Stimulated activated CD8-positive, alpha-beta memory T cell treated with anti-CD3 and anti-CD28 coated beads, Interleukin-7, amount 100 ng/mL, for 48 hours (primary cell): ENCODE data around the gene ADAP1.

Experiments used
- DNase-seq, 2 donors: peaks; one replicate each; pipeline ENCODE4 v3.0.0-alpha.2; 2020; ENCODE audit warnings: low read depth in 1 of 2; ENCODE audit errors: extremely low read depth in 1 of 2

The ADAP1 gene

DNA sequence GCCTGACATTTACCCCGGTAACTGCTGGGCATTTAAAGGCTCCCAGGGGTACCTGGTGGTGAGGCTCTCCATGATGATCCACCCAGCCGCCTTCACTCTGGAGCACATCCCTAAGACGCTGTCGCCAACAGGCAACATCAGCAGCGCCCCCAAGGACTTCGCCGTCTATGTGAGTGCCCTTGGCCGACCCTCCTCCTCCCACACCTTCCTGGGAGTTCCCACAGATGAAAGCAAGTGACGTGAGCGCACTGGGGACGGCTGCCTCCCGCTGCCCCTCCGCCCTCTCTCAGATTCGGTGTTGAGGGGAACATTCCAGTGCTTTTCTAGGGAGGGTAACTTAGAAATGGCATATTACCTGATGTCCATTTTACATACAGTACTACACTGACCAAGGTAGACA, 85.1 kb downstream of the ADAP1 start:
- DNase-seq, result no peak

DNA sequence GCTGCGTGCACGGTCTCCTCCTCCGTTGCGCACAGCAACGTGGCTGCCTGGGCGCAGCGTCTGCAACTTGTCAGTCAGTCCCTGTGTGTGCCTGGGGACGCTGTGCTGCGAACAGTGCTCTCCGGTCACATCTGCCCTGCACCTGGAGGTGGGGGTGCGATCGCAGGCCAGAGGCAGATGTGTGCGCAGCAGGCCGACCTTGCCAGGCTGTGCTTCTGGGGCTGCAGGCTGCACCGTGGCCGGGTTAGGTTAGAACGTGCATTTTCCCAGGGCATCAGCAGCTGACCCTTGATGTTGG, 86.3 kb downstream of the ADAP1 start:
- no peak for DNase-seq

DNA sequence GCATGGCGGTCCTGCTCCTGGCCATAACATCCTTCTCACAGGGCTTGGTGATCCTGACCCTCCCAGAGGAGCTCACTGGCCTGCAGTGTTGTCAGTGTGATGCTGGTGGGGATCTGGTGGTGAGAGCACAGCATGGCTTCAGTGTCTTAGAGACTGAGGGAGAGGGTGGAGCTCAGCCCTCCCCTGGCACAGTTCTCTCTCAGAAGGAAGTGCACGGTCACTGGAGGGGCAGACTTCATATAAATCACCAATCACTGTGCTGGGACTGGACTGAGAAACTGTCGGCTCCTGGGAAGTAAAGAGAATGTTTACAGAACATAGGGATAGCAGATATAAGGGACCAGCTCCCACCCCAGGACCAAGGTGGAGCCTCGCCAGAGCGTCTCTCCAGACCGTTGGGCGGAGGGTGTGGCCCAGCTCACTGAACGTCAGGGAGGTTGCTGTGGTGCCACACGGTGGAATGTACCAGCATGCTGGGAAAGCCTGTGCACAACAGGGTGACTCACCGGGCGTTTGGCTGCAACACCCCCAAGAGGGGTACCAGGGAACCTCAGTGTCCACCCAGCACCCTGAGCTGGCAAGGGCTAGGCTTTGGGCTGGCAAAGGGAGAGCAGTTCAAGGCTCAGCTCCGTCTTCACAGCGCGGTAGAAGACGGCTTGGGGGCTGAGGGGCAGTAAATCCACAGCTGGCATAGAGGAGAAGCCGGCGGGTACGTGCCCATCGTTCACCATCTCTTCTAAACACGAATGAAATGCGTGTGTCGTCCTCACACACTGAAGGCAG, 86.9 kb downstream of the ADAP1 start:
- DNase-seq, result no peak

DNA sequence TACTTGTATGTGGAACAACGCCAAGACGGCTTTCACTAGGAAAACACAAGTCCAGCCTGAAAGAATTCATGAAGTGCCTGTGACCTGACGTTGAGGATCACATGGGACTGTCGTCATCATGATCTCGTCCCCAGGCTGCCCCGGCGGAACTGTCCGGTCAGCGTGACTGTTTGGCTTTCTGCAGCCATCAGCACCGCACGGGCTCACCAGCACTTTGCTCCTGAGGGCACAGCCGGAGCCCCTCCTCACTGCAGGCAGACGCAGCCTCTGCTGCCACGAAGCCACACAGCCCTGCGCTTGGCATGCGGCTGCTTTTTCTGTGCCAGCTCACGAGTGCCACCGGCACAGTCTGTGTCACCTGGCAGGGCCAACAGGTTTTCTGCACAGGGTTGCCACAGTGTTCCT, 87.5 kb downstream of the ADAP1 start:
- DNase-seq, result no peak

DNA sequence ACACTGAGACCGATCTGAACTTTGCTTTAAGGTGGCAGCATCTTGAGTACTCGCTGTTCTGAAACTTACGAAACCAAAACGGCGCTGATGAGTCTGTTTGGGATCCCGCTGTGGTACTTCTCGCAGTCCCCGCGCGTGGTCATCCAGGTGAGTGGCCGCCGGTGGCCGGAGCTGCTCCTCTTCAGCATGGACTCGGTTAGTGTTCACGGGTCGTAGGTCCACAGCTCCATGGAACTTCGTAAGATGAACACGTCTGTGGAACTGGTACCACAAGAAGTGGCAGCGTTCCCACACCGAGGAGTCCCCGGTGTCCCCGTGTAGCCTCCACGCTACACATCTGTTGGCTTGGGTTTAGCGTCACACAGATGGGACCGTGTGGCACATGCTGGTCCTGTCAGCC, 88.6 kb downstream of the ADAP1 start:
- DNase-seq, result no peak

DNA sequence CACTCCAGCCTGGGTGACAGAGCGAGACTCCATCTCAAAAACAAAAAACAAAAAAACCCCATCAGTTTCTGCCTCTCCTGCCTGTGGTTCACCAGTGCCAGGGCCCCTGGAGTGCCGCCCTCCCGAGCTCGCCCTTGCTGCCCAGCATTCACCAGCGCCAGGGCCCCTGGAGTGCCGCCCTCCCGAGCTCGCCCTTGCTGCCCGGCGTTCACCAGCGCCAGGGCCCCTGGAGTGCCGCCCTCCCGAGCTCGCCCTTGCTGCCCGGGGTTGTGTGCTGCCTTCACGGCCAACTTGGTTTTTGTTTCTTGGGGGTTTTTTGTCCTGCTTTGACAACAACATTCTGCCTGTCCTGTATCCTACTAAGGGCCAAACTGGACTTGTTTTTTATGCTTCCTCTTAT, 91.4 kb downstream of the ADAP1 start:
- DNase-seq, result no peak

DNA sequence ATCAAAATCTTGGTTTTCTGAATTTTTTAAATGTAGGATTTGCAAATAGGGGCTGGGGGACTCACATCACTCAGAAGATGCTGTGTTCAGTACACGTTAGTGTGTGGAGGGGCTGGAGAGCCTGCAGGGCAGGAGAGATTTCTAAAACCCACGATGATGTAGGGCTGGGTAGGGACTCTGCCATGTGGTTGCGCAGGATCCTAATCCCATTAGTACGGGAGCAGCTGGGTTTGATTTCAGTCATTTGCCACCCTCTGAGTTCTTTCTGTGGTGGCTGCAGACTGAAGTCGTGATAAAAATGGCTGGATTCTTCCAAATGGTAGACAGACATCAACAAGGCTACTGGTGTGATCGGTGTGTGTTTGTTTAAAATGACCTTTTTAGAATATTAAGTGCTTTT, 92.3 kb downstream of the ADAP1 start:
- DNase-seq, result no peak

DNA sequence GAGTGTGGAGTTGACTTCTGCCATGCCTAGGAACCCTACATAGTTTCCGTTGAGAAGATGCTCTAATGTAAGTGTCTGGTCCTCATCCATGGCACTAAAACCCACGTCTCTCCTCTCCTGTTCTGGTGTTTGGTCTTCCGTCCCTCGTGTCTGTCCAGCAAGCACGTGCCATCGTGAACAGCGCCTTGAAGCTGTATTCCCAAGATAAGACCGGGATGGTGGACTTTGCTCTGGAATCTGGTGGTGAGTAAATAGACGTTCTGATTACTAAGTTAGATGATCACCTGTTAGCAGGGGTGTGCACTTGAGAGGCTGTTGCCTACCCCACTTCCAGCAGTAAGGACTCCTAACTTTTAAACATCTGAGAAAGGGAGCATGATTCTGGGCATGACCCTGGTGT, 93.3 kb downstream of the ADAP1 start:
- DNase-seq, result no peak

DNA sequence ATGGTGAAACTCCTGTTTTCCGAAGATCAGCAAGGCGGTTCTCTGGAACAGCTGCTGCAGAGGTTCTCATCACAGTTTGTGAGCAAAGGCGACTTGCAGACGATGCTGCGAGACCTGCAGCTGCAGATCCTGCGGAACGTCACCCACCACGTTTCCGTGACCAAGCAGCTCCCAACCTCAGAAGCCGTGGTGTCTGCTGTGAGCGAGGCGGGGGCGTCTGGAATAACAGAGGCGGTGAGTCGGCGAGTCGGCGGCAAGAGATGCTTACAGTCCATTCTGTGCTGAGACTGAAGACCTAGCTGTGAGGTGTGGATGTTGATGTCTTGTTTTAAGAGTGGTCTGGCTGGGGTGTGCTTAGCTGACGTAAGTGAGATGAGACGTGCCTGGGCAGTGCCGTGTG, 94.3 kb downstream of the ADAP1 start:
- DNase-seq, result no peak

DNA sequence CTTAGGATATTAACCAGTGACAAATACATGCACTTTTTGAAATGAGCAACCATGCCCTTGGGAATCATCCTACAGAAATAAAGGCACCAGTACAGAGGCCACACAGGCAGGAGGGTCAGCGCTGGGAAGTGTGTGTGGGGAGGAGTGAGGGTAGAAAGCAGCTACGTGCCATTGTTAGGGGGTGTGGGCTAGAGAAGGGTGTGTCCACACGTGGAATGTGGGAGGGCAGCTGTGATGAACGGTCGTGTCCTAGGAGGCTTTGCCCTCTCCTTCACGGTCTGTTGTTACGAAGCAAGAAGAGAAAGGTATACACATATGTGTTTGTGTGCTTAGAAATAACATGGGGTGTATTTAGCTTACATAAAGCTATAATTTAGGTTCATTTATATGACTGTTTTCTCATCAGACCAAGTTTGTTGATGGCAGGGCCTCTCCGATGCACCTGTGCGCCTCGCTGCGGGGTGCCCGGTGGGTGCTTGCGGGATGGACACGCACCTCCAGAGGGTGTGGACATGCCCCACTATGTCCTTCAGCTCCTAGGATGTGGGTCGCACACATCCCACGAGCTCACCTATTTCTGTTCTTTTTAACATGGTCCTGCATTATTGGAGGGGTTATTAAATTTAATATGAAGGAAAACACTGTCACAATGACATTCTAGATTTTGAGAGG, 95.0 kb downstream of the ADAP1 start:
- no peak for DNase-seq

DNA sequence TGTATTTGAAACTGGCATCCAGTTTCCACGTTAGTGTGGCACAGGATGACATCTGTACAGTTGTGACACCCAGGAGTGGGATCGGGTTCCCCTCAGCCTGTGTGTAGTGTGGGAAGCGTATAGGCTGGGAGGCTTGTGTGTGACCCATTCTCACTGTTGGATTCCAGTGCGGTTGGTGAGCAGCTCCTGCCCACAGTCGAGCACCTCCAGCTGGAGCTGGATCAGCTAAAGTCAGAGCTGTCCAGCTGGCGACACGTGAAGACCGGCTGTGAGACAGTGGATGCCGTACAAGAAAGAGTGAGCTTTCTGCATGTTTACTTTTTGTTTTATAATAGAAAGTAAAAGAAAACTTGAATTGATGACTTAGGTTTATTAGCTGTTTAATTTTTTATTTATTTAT, 96.8 kb downstream of the ADAP1 start:
- DNase-seq, result no peak

DNA sequence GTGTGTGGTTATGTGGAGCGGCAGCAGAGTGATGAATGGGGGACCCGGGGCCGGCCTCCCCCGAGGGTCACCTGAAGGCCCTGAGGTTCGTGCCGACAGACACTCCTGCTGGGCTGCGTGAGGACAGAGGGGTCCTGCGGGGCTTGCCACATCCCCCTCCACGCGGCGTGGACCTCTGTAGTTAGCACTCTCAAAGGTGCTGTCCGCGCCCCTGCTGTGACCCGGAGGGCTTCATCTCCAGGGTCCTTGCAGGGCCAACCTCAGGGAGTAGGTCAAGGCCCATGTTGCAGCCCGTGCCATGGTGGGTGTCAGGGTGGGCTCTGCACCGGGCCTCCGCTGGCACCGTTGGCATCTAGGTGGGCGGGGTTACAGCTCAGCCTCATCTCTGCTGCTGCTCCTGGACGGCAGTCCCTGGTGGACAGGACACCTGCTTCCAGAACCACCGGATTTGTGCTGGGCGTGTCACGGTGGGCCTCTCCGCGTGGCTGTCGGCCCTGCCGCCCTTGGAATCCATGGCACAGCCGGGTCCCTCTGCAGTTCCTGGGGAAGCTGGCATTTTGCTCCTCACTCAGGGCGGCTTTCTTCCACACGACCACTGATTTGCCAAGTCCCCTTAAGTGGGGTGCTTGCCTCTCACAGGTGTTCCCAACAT, 97.9 kb downstream of the ADAP1 start:
- no peak for DNase-seq

DNA sequence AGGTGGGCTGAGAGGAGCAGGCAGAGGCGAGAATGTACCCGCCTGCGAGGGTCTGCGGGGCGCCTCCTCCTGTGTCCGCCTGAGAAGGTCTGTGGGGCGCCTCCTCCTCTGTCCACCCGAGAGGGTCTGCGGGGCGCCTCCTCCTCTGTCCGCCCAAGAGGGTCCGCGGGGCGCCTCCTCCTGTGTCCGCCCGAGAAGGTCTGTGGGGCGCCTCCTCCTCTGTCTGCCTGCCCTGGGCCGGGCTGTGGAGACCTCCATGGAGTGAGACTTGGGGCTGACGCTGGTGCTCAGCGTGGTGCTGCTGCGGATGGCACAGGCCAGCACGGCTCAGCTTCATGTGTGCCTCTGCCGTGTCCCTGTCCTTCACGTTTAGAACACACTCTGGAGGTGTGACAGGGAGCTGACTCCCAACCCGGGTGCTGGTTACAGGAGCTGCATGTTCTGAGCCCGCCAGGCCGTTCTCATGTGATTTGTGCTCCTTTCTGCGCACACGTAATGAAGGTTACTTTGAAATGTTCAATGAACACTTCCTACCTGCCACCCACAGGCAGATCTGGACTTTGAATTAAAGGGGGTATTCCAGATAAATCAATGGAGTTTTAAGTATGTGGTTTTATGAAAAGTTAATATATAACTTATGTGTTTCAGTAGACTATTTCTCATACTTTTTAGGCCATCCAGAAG, 98.7 kb downstream of the ADAP1 start:
- no peak for DNase-seq

DNA sequence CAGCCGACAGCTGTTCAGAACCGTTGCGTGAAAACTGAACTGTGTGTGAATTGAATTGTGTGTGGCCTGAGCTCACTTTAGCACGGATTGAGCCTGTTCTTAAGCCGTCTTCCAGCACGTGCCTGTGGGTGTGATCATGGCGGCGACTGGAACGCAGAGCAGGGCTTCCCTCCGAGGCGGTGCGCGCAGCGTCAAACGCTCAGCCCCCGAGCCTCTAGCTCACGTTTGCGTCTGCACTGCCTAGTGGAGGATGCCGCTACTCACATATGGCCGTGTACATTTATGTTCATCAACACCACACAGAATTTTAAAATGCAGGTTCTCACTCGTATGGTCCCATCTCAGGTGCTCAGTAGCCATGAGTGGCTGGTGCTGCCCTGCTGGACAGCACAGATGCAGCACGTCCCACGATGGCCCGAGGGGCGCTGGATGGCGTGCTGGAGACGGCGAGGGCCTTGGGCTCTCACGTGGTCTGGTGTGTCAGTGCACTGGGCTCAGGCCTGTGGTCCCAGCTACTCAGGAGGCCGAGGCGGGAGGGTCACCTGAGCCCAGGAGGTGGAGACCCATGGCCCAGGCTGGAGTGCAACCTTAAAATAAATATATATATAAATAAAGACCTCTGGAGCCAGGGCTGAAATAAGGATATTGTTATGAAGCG, 100.2 kb downstream of the ADAP1 start:
- no peak for DNase-seq

DNA sequence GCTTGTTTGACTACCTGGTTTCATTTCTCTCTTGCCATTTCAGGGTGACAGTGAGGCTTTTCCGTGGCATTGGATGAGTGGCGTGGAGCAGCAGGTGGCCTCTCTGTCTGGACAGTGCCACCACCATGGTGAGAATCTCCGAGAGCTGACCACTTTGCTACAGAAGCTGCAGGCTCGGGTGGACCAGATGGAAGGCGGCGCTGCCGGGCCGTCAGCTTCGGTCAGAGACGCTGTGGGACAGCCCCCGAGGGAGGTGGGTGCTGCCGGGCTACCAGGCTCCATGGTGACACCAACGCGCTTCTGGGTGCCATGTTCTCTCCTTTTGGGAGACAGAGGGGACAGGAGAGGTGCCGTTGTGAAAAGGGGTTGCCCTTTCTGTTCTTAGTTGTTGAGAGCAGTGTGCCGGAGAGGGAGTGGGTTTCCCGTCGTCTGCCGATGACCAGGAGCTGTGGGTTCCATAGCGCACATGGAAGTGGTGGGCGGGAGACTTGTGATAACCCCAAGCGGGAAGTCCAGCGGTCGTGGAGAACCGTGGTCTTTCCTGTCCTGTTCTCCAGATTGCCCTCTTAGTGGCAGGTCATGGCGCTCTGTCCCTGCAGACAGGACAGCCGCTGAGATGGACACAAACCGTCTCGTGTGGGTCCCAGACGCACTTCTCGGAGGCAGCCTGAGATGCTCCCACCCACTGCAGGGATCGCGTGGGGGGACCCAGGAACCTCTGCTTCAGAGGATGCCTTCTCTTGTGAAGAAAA, 100.9 kb downstream of the ADAP1 start:
- no peak for DNase-seq

DNA sequence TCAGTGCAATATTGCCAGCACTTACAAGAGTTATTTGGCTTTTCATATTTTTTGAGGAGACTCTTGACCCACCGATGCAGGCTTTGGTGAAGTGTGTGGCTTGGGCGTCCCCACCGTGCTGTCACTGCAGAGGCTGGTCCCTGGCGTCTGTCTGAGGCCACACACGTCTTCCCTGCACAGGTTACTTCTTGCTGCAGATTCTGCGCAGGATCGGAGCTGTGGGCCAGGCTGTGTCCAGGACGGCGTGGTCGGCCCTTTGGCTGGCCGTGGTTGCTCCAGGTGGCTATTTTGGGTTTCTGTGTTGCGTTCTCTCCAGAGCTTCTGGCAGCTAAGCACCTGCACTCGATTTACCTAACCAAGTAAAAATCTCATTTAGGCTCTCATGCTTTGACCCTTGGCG, 103.3 kb downstream of the ADAP1 start:
- no peak for DNase-seq

DNA sequence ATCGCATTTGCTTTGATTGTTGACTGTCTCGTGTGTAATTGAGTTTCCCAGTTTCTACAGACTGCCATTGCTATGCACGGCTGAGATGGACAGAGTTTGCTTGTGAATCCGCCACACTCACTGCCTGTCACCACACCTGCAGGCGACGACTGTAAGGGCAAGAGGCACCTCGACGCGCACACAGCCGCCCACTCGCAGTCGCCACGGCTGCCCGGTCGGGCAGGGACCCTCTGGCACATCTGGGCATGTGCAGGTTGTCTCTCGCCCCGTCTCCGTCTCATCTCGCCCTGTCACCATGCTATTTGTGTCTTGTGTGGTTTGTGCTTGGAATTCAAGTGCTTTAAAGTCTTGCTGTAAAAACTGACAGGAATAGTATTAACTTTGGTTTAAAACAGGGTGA, 104.7 kb downstream of the ADAP1 start:
- no peak for DNase-seq

DNA sequence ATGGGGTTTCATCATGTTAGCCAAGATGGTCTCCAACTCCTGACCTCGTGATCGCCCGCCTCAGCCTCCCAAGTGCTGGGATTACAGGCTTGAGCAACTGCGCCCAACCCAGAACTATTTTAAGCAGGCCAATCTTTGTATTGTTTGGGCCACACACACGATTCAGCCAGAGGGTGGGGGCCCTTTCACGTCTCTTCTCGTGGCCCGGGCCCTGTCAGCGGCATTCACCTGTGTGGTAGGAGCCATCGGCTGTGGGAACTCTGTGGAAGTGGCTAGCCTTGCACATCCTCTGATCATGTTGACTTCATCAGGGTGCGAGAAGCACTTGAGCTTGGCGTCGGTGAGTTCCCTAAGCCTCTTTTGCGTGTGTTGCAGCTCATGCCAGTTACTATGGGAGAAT, 105.3 kb downstream of the ADAP1 start:
- no peak for DNase-seq
